HG03025 (cell line): ENCODE measurements around the gene CPLANE1.
A peak's percentile ranks its signal among the peaks of the same experiment; 100 is the strongest.
"Not testable (repeated sequence)": the region's sequence is repeated elsewhere in the genome, so short reads cannot be mapped to it uniquely, and the experiment has no call there.

Experiments
- ATAC-seq: cut with Tn5 transposase; IDR thresholded peaks from one replicate; pipeline ENCODE4 v1.9.1; 2021; ENCODE audit warnings: mild to moderate bottlenecking, moderate library complexity; ENCODE audit not compliant: unreplicated experiment, low FRiP score

Gene CPLANE1

GRCh38 chr5:37248970-37249814, at the start of gene CPLANE1:
Gene CPLANE1, minus strand, starts transcription at chr5:37249376. Its CDS starts 1,678 bp downstream, at chr5:37247698.
- ATAC-seq: peak; percentile 89

- ATAC-seq: not testable (repeated sequence)
Measured at GRCh38 chr5:37296313-37296712, 47.1 kb upstream of the CPLANE1 start.

- no peak for ATAC-seq
Measured at GRCh38 chr5:37283214-37283820, 34.1 kb upstream of the CPLANE1 start.

GRCh38 chr5:37275511-37275910, 26.3 kb upstream of the CPLANE1 start:
- no peak for ATAC-seq

- no peak for ATAC-seq
Measured at GRCh38 chr5:37272511-37272910, 23.3 kb upstream of the CPLANE1 start.

GRCh38 chr5:37268100-37268499, 18.9 kb upstream of the CPLANE1 start:
- not testable (repeated sequence) for ATAC-seq

- no peak for ATAC-seq
Measured at GRCh38 chr5:37255774-37256358, 6.7 kb upstream of the CPLANE1 start.

- no peak for ATAC-seq
Measured at GRCh38 chr5:37254581-37254980, 5.4 kb upstream of the CPLANE1 start.

GRCh38 chr5:37251665-37252064, 2.5 kb upstream of the CPLANE1 start:
- ATAC-seq: no peak

- no peak for ATAC-seq
Measured at GRCh38 chr5:37249815-37250164, 614 bp upstream of the CPLANE1 start.

- no peak for ATAC-seq
Measured at GRCh38 chr5:37248421-37248969, 681 bp downstream of the CPLANE1 start.

- ATAC-seq: no peak
Measured at GRCh38 chr5:37247496-37247895, 1.7 kb downstream of the CPLANE1 start.

- no peak for ATAC-seq
Measured at GRCh38 chr5:37247036-37247435, 2.1 kb downstream of the CPLANE1 start.

- no peak for ATAC-seq
Measured at GRCh38 chr5:37234288-37234687, 14.9 kb downstream of the CPLANE1 start.

- no peak for ATAC-seq
Measured at GRCh38 chr5:37226377-37226776, 22.8 kb downstream of the CPLANE1 start.

GRCh38 chr5:37222181-37222580, 27.0 kb downstream of the CPLANE1 start:
- no peak for ATAC-seq

- ATAC-seq: not testable (repeated sequence)
Measured at GRCh38 chr5:37220426-37220825, 28.8 kb downstream of the CPLANE1 start.

GRCh38 chr5:37219384-37219783, 29.8 kb downstream of the CPLANE1 start:
- not testable (repeated sequence) for ATAC-seq

GRCh38 chr5:37217976-37218375, 31.2 kb downstream of the CPLANE1 start:
- no peak for ATAC-seq

- ATAC-seq: no peak
Measured at GRCh38 chr5:37214550-37214949, 34.6 kb downstream of the CPLANE1 start.

GRCh38 chr5:37212096-37212495, 37.1 kb downstream of the CPLANE1 start:
- ATAC-seq: no peak
